Measurements from ENCODE around the gene MAP2. TPM values are rescaled to one million over a fixed set of nuclear protein-coding genes. Genes with fewer than 3 reads are reported as not detected.
"Not testable (repeated sequence)": the region's sequence is repeated elsewhere in the genome, so short reads cannot be mapped to it uniquely, and the experiment has no call there.

MAP2 gene
- polyA plus RNA-seq, 3 donors, result 2.3 to 5.7 (median 3.0) TPM

DNA sequence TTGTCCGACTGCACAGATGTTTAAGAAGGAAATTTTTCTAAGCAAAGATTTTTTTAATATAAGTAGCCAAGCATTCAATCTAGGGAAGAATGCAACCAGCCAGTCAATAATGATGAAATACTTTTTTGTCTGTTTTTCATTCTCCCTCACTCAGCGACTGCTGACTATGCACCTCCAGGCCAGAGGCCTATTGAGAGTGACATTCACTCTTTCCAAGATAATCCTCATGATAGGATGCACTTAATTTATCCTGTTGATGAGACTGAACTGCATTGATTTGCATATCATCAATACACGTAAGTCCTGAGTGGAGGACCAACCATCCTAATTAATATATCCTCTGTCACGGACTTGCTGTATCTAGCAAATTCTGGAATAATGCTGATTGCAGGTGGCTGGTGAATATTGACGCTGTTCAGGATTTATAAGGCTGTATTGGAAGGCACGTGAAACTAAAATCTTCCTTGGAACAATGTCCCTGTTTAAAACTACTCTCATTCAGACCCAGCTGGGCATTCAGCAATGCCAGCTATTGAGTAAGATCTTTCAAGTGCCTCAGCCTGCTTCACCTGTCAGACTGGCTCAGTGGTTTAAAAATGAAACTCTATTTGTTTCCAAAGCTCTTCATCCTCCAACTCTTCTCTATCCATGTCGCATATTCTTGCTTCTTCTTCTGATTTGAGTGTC is 142.2 kb downstream of the MAP2 start:
- WGBS, 3 donors, result 79 to 92% (median 89%) methylated on average over 7 of the region's 7 CpGs
- H3K27ac ChIP-seq (ENCODE audit: low read depth, low read length), result no peak overlapping the region

DNA sequence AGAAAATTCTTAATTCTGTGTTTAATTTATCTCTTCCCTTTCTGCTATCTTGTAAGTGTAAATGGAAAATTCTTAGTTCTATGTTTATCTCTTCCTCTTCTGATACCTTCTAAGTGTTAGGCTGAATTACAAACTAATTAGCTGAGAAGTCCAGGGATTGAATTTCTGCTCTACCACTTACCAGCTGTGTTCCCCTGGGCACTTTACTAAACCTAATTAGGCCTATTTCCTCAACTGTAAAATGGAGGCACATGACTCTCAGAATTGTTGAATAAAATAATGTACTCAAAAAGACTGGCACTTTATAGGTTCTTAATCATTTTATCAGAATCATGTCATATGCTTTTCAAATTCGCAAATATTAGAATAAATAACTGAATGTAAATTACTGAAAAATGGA is 146.3 kb downstream of the MAP2 start:
- WGBS, 3 donors, result 87 to 93% (median 92%) methylated on average over 1 of the region's 1 CpG
- no peak overlapping the region for H3K27ac ChIP-seq (ENCODE audit: low read depth, low read length)

GRCh38 chr2:209574515-209574914 is 150.7 kb downstream of the MAP2 start:
- 96 to 99% (median 99%) methylated on average over 2 of the region's 2 CpGs for WGBS, 3 donors
- H3K27ac ChIP-seq (ENCODE audit: low read depth, low read length), result no peak overlapping the region

DNA sequence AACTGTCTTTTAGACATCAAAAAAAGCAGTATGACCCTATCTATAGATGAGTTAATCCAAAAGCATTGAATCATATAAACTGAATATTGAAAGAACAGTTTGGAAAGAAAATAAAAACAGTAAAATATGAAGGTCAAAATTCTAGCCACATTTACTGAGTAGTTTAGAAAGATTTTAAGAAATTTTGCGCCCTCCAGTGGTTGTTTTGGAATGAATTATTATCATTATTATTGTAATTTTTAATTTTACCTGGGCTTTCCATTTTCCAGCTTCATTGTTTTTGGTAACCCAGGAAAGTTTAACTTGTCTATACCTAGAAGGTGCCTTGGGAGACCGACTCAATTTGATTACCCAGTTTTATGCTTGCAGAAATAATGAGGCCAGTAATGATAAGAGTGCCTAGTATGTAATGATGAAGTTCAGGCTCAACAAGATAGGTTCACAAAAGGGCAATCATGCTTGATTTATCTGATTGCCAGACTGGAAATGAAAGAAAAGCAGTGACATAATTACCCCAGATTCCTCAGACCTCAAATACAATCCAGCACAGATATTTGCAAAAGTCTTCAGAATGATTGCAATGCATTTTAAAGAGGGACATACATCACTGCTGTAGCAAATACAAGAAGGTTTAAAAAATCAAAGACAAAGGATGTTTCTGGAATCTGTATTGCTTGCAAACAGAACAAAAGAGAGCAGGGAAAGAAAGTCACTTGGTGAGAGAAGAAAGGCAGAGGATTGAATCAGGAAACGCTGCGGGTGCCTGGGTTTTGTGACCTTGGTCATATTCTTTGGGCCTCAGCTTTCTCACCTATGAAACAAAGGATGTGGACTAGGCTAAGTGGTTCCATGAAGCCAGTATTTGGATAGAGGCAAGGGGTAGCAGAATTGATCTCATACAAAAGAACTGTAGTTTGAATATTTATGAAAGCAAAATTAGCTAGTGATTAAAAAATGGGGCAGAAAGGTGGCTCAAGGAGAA is 153.8 kb downstream of the MAP2 start:
- 63 to 76% (median 69%) methylated on average over 4 of the region's 4 CpGs for WGBS, 3 donors
- no peak overlapping the region for H3K27ac ChIP-seq (ENCODE audit: low read depth, low read length)

DNA sequence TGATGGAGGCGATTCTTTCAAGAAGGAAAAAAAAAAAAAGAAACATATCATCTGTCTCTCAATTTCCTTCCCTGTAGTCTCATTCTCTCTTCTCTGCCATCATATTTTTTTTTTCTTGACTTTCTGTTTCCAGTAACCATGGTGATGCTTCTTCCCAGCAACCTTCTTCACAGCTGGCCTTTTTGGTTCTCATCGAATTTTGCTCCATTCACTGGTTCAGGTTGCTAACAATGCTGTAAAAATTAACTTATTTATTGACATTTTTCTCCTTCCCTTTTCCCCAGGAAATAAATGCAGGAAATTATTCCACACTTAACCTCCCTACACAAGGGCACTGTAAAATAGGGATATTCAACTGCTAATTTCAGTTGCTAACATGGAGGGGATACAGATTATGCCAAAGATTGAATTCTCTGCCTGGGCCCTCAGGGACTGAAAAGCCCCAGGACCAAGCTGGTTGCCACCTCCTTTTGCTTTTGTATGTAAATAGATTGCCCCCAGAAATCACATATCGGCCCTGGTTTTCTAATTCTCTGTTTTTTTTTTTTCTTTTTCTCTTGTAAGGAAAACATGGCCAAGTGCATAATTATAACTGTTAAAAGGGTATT is 154.7 kb downstream of the MAP2 start:
- WGBS, 3 donors, result 68 to 78% (median 72%) methylated on average over 3 of the region's 3 CpGs
- H3K27ac ChIP-seq (ENCODE audit: low read depth, low read length), result no peak overlapping the region

DNA sequence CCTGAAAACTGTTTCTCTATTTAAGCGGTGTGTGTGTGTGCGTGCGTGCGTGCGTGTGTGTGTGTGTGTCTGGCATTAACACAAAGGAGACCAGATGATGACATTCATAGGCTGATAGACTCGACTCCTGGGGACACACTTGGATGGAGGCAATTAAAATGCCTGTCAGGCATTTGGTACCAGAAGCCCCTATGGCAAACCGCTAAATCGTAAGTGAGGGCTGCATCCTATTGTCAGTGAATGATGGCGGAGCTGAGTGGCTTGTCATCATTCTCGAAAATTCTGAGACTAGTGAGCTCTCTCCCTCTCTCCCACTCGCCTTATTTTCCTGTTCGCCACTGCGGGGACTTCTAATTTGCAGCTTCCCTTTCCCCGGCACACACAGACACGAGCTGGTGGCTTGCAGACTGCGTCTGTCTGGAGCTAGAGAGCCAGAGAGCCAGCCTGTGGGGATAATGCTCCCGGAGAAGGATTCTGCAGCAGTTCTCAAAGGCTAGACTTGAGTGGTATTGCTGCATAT is 155.4 kb downstream of the MAP2 start:
- H3K27ac ChIP-seq (ENCODE audit: low read depth, low read length), result no peak overlapping the region
- 36 to 56% (median 37%) methylated on average over 17 of the region's 17 CpGs for WGBS, 3 donors

DNA sequence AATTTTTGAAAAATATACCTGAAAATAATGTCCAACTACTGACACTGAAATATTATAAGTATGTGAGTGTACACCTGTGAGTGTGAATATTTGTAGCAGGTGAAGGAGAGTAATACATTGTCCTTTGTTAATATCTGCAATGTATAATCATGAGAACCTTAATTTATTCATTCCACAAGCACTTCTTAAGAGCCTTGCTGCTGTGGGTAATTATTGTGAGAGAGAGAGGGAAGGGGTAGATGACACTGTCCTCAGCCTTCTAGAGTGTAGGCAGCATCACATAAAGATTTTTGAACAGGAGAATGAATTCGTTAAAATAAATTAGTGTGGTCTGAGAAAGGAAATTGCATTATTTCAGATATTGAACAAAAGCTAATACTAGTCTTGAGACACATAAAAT is 157.2 kb downstream of the MAP2 start:
- H3K27ac ChIP-seq (ENCODE audit: low read depth, low read length), result no peak overlapping the region
- 76 to 89% (median 78%) methylated on average over 1 of the region's 1 CpG for WGBS, 3 donors

- WGBS, 3 donors, result 74 to 83% (median 76%) methylated on average over 3 of the region's 3 CpGs
- H3K27ac ChIP-seq (ENCODE audit: low read depth, low read length), result no peak overlapping the region
Measured at GRCh38 chr2:209582281-209582680, 158.4 kb downstream of the MAP2 start.

- no peak overlapping the region for H3K27ac ChIP-seq (ENCODE audit: low read depth, low read length)
Measured at GRCh38 chr2:209584472-209584871, 160.6 kb downstream of the MAP2 start.

GRCh38 chr2:209584915-209585314 is 161.1 kb downstream of the MAP2 start:
- H3K27ac ChIP-seq (ENCODE audit: low read depth, low read length), result no peak overlapping the region
- 75 to 90% (median 78%) methylated on average over 5 of the region's 5 CpGs for WGBS, 3 donors

- WGBS, 3 donors, result 56 to 67% (median 59%) methylated on average over 2 of the region's 2 CpGs
- no peak overlapping the region for H3K27ac ChIP-seq (ENCODE audit: low read depth, low read length)
Measured at GRCh38 chr2:209591021-209591420, 167.2 kb downstream of the MAP2 start.

DNA sequence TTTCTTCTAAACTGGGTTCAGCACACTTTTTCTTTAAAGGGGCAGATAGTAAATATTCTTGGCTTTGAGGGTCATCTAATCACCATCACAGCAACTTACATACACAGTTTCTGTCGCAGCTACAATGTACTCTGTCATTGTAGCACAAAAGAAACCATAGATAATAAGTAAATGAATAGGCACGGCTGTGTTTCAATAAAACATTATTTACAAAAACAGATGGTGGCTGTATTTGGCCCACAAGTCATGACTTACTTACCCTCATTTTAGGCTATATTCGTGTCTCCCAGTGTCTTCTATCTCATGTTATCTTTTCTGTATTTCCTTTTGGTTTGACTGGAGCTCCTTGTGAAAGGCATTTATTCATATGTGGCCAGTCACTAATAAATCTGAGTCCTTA is 168.3 kb downstream of the MAP2 start:
- H3K27ac ChIP-seq (ENCODE audit: low read depth, low read length), result no peak overlapping the region
- 40 to 74% (median 68%) methylated on average over 3 of the region's 3 CpGs for WGBS, 3 donors

DNA sequence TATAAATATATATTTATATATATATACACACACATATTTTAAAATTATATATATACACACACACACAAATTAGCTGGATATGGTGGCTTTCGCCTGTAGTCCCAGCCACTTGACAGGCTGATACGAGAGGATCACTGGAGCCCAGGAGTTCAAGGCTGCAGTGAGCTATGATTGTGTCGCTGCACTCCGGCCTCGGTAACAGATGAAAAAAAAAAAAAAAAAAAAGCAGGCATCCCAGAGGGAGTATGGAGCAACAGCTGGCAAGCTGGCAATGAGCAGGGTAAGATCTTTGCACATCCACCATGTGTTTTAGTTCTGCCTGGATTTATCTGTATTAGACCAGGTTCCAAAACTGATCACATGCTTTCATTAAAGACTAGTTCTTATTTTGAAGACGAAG is 170.1 kb downstream of the MAP2 start:
- 52 to 92% (median 85%) methylated on average over 6 of the region's 6 CpGs for WGBS, 3 donors
- no peak overlapping the region for H3K27ac ChIP-seq (ENCODE audit: low read depth, low read length)

GRCh38 chr2:209596262-209596661 is 172.4 kb downstream of the MAP2 start:
- H3K27ac ChIP-seq (ENCODE audit: low read depth, low read length), result no peak overlapping the region
- 72 to 83% (median 76%) methylated on average over 4 of the region's 4 CpGs for WGBS, 3 donors

GRCh38 chr2:209598227-209598626 is 174.4 kb downstream of the MAP2 start:
- WGBS, 3 donors, result 96 to 97% (median 96%) methylated on average over 4 of the region's 6 CpGs
- not testable (repeated sequence) for H3K27ac ChIP-seq (ENCODE audit: low read depth, low read length)

DNA sequence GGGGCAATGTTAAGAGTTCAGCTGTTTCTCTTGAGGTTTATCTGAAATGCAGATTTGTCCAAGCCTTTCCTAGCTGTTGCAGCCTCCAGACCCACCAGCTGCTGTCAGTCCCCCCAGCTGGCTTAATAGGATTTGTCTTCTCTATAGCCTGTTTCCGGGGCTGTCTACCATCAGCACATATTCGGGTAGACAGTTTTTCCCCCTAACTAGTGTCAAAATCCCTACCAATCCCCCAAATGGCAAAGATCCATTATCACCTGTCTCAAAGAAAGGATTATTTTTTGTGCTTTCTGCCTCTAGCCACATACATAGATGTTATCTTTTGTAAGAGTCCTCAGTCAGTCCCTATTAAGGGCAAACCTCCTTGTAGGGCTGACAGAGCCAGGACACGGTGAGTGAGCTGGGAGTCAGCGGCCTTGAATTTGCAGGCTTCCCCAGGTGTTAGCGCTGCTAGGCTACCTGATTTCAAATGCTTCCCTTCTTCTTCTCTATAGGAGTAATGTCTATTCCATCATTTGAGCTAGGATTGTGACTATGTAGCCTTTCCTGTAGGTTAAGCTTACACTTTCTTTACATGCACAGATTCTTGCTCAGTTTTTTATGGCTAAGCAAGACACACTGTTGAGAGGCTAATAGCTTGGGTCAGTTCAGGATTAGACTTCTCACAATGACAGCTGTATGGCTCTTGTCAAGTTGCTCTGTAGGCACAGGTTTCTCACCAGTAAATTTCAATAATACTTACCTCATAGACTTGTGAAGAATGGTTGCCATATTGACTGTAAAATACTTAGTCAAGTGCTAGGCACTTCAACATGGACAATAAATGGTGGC is 176.7 kb downstream of the MAP2 start:
- WGBS, 3 donors, result 62 to 80% (median 74%) methylated on average over 5 of the region's 5 CpGs
- H3K27ac ChIP-seq (ENCODE audit: low read depth, low read length), result no peak overlapping the region

GRCh38 chr2:209601497-209601896 is 177.7 kb downstream of the MAP2 start:
- WGBS, 3 donors, result 37 to 92% (median 88%) methylated on average over 1 of the region's 1 CpG
- no peak overlapping the region for H3K27ac ChIP-seq (ENCODE audit: low read depth, low read length)

DNA sequence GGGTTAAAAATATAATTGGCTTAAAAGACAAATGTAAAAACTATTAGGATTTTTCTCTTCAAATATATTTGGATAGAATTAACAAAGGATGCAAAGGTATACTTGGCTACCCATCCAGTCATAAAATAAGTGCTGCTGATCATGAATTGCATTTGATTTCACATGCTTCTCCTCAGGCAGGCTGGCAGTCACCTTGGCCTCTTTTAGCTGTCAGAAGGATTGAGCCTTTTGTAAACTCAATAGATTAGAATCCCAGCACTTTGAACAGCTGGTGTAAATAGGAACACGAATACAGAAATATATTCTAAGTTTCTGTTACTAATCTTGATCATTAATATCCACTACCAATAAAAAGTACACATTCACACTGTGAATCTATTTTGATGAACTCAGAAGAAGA is 178.4 kb downstream of the MAP2 start:
- H3K27ac ChIP-seq (ENCODE audit: low read depth, low read length), result no peak overlapping the region
- WGBS, 3 donors, result 22 to 75% (median 59%) methylated on average over 1 of the region's 1 CpG

Data from adipose tissue (tissue), 3 donors.